A549 (cell line): ENCODE data around the gene ARL4D. TPM values are rescaled to one million over a fixed set of nuclear protein-coding genes. Genes with fewer than 3 reads are reported as not detected.
"Not testable (repeated sequence)": the region's sequence is repeated elsewhere in the genome, so short reads cannot be mapped to it uniquely, and the experiment has no call there.

ENCODE experiments used
- ATAC-seq, 2 experiments: fragments of 200-7000 bp in 1 of 2; fragments of >200 bp in 1 of 2; cut with Nextera tagmentation in 1 of 2; cut with Tn5 transposase in 1 of 2; 3 replicates each; pipeline versions ENCODE4 v1.8.0 to v1.9.1; 2018 to 2020; ENCODE audit warnings: mild to moderate bottlenecking in 1 of 2, moderate library complexity in 1 of 2
- CTCF ChIA-PET: fragments of 300-600 bp; sonication (Branson Sonifier 250); formaldehyde crosslinking; extraction: SDS; loops from one replicate; lab custom pipeline; 2021; ENCODE audit warnings: antibody characterized with exemption, inconsistent platforms; lab: Yijun Ruan, JAX
- POLR2A ChIA-PET: fragments of 350-600 bp; formaldehyde crosslinking; extraction: SDS; loops from one replicate; lab custom pipeline; 2021; ENCODE audit warnings: antibody characterized with exemption, inconsistent platforms; lab: Yijun Ruan, JAX
- DNase-seq, 2 experiments: peaks; one replicate each; pipeline versions ENCODE4 v3.0.0 to v3.0.0-alpha.2; 2011 to 2016; ENCODE audit warnings: low read depth in 1 of 2, low spot score in 1 of 2
- FAIRE-seq: peaks from 2 replicates; lab custom pipeline; 2011; peaks lifted over from hg19 to GRCh38; lab: Jason Lieb, UNC
- H3K27ac ChIP-seq, 2 experiments: fragments of >200 bp; sonication (Bioruptor Twin); formaldehyde crosslinking; 3 replicates each; pipeline ENCODE4 v1.5.1; 2016 to 2017
- H3K4me1 ChIP-seq: fragments of >200 bp; sonication (Bioruptor Twin); formaldehyde crosslinking; 3 replicates; pipeline ENCODE4 v1.6.1; 2016
- H3K4me2 ChIP-seq: fragments of >200 bp; sonication (Bioruptor Twin); formaldehyde crosslinking; 3 replicates; pipeline ENCODE4 v1.6.1; 2016
- H3K4me3 ChIP-seq: fragments of >200 bp; sonication (Bioruptor Twin); formaldehyde crosslinking; 3 replicates; pipeline ENCODE4 v1.5.1; 2016
- H3K9me3 ChIP-seq: fragments of >200 bp; sonication (Bioruptor Twin); formaldehyde crosslinking; 3 replicates; pipeline ENCODE4 v1.6.1; 2016
- CBX2 ChIP-seq: fragments of 200-600 bp; sonication (generic); IDR thresholded peaks from 2 replicates; pipeline ENCODE4 v1.6.1; 2016; ENCODE audit warnings: low read depth, mild to moderate bottlenecking, borderline replicate concordance
- CHD4 ChIP-seq: fragments of 200-600 bp; sonication (generic); IDR thresholded peaks from 2 replicates; pipeline ENCODE4 v1.6.1; 2016; ENCODE audit warnings: antibody characterized with exemption, mild to moderate bottlenecking, borderline replicate concordance
- EP300 ChIP-seq, 2 experiments: fragments of >200 bp; sonication (Bioruptor Twin); formaldehyde crosslinking; IDR thresholded peaks; 2 replicates in 1 of 2; 3 replicates in 1 of 2; pipeline ENCODE4 v1.6.1; 2016 to 2017
- FOSB ChIP-seq: fragments of 250-450 bp; sonication (Bioruptor Pico); IDR thresholded peaks from 2 replicates; pipeline ENCODE4 v1.5.0; 2020; ENCODE audit warnings: mild to moderate bottlenecking, moderate library complexity
- FOXS1 ChIP-seq: fragments of 250-450 bp; sonication (Bioruptor Pico); IDR thresholded peaks from 2 replicates; pipeline ENCODE4 v1.5.0; 2020; ENCODE audit warnings: mild to moderate bottlenecking, moderate library complexity
- HDAC2 ChIP-seq: fragments of 200-600 bp; sonication (generic); IDR thresholded peaks from 2 replicates; pipeline ENCODE4 v1.6.1; 2016
- HOXB13 ChIP-seq: fragments of 250-450 bp; sonication (Bioruptor Pico); IDR thresholded peaks from 2 replicates; pipeline ENCODE4 v1.5.0; 2020; ENCODE audit warnings: low read depth, mild to moderate bottlenecking, moderate library complexity
- KDM1A ChIP-seq: fragments of 200-600 bp; sonication (generic); IDR thresholded peaks from 2 replicates; pipeline ENCODE4 v1.6.1; 2016; ENCODE audit warnings: low read depth, mild to moderate bottlenecking
- MAFK ChIP-seq: fragments of 450-650 bp; IDR thresholded peaks from 2 replicates; pipeline ENCODE4 v1.6.1; 2014; ENCODE audit not compliant: partially characterized antibody
- RARB ChIP-seq: fragments of 250-450 bp; sonication (Bioruptor Pico); IDR thresholded peaks from 2 replicates; pipeline ENCODE4 v1.8.0; 2021; ENCODE audit warnings: mild to moderate bottlenecking, moderate library complexity
- RCOR1 ChIP-seq: fragments of 150-350 bp; IDR thresholded peaks from 2 replicates; pipeline ENCODE4 v1.6.1; 2014; ENCODE audit warnings: antibody characterized with exemption, low read length, low read depth
- ZC3H11A ChIP-seq: fragments of 450-650 bp; IDR thresholded peaks from 2 replicates; pipeline ENCODE4 v1.6.1; 2014; ENCODE audit warnings: antibody characterized with exemption, mild to moderate bottlenecking
- ZNF302 ChIP-seq: fragments of 250-450 bp; sonication (Bioruptor Pico); IDR thresholded peaks from 2 replicates; pipeline ENCODE4 v1.9.0; 2021; ENCODE audit warnings: inconsistent platforms, mild to moderate bottlenecking, moderate library complexity
- WGBS: methylation state at CpG from one replicate; pipeline ENCODE4 v1.1.6; 2017; ENCODE audit errors: missing lambda C conversion rate; 5-methylcytosine and 5-hydroxymethylcytosine counted together
- polyA plus RNA-seq, 4 experiments: library from polyadenylated mRNA; depleted of rRNA in 3 of 4; stranded (reverse); fragments of >200 nt; fragmentation: RNase III in 1 of 4; extraction: RNeasy Plus Mini Kit Qiagen cat#74134 plus additional on column Dnase treatment in 1 of 4; gene quantifications; 2 replicates in 3 of 4; 3 replicates in 1 of 4; pipeline ENCODE4 v1.2.3, GENCODE V29; 2011 to 2017
- TF ChIP-seq, protein P1 (sequence below): fragments of >200 bp; sonication (Bioruptor Twin); formaldehyde crosslinking; IDR thresholded peaks from 2 replicates; pipeline ENCODE4 v1.6.1; 2016
- TF ChIP-seq, protein P2 (sequence below): fragments of 450-650 bp; IDR thresholded peaks from 2 replicates; pipeline ENCODE4 v1.6.1; 2014; ENCODE audit warnings: antibody characterized with exemption
- TF ChIP-seq, protein P3 (sequence below): fragments of 250-450 bp; sonication (Bioruptor Pico); IDR thresholded peaks from 2 replicates; pipeline ENCODE4 v1.5.0; 2021; ENCODE audit warnings: mild to moderate bottlenecking, moderate library complexity, borderline replicate concordance

Gene ARL4D
- polyA plus RNA-seq, 2 of the 4 experiments (the other 2 are of a cell fraction) = 11.7 to 21.0 TPM

DNA sequence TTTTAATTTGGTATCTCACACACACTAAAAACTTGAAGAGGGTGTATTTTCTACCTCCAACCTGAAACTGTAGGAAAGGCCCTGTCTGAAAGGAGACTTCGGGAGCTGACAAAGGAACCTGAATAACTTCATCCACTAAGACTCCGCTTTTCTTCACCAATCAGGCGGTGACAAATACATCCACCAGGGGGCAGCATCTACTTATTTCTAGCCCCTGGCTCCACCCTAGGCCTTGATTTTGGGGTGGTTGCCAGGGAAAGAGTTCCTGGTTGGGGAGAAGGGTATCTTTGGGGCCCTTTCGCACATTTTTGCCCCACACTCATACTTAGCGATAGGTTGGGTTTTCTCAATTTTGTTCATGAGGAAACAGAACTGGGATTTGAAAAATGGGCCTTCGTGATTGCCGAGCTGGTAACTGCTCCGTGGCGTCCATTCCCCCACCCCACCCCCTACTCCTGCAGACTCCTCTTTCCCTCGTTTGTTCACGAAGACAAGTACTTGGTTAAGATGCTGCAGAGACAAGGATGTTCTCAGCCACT is 4.8 kb upstream of the ARL4D start (continued):
- TF ChIP-seq HDAC2 = no peak
- TF ChIP-seq ZC3H11A = no peak
- TF ChIP-seq RCOR1 = no peak

DNA sequence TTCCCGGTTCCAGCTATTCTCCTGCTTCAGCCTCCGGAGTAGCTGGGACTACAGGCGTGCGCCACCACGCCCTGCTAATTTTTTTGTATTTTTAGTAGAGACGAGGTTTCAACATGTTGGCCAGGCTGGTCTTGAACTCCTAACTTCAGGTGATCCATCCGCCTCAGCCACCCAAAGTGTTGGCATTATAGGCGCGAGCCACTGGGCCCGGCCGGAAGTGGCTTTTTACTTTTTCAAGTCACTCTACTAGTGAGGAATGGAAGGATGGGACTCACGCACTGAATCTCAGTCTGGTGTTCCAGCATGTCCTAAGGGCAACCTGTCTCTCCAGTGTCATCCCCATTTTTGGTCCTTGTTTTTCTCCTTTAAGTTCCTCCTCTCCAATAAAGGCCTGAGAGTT is 4.1 kb upstream of the ARL4D start:
- not testable (repeated sequence) for FAIRE-seq
- POLR2A ChIA-PET = interaction anchor here (2.3 to 3.8 kb wide), 3 partner anchors 26 to 89 kb away, joined by 13 to 38 read pairs (median 36); partner anchors contain the start of gene DHX8

DNA sequence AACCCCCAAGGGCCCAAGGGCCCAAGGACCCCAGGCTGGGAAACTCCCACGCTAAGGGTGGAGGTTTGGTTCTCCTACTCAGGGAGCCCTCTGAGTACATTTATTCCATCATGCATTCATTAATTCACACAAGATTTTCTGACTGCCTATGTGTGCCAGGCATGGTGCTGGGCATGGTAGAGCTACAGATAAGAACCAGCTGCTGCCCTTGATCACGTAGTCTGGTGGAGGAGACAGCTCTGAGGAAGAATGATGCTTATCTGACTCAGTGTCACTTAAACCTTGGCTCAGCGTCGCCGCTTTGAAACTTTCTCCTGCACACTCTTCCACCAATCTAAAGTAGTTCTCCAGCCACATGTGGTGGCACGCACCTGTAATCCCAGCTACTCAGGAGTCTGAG is 3.6 kb upstream of the ARL4D start:
- POLR2A ChIA-PET = interaction anchor here (2.3 to 3.8 kb wide), 2 partner anchors 34 to 88 kb away, joined by 13 to 38 read pairs; partner anchors contain the start of gene DHX8
- no peak for DNase-seq
- WGBS = 94% methylated on average over 6 of the region's 6 CpGs
- FAIRE-seq = no peak
- H3K27ac ChIP-seq = peak overlapping the region in 1 of 2 experiments; percentile 69; a peak in 4 of 6 replicates
- CTCF ChIA-PET = interaction anchor here (0.9 to 50.6 kb wide), 15 partner anchors 10 to 278 kb away, joined by 3 to 2036 read pairs (median 15); partner anchors contain the start of genes ARL4D and DHX8
- TF ChIP-seq CBX2 = no peak
- no peak for TF ChIP-seq FOSB
- TF ChIP-seq, protein P1, sequence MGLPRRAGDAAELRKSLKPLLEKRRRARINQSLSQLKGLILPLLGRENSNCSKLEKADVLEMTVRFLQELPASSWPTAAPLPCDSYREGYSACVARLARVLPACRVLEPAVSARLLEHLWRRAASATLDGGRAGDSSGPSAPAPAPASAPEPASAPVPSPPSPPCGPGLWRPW = no peak
- no peak for TF ChIP-seq MAFK
- no peak for TF ChIP-seq ZNF302 (CRISPR knock-in tag)
- no peak for TF ChIP-seq RARB (CRISPR knock-in tag)
- no peak for TF ChIP-seq KDM1A
- no peak for TF ChIP-seq EP300 (IDR thresholded peaks at IDR 0.05)
- peaks cover 16% of the 10 kb centered on the region for H3K4me1 ChIP-seq
- ATAC-seq = no peak
- no peak overlapping the region for H3K4me2 ChIP-seq
- H3K9me3 ChIP-seq = no peaks in the 10 kb centered on the region
- H3K4me3 ChIP-seq = no peak overlapping the region

More for the DNA sequence above, 4.1 kb upstream of the ARL4D start:
- Histone ChIP-seq H3K4me1 (peaks cover 14% of the 10 kb centered on the region), H3K27ac (peak overlapping the region; percentile 53 to 69; a peak in 5 of 6 replicates)
- not testable (repeated sequence) for H3K4me3 ChIP-seq, DNase-seq, H3K4me2 ChIP-seq, ATAC-seq, H3K9me3 ChIP-seq
- WGBS = 91% methylated on average over 12 of the region's 12 CpGs
- CTCF ChIA-PET = interaction anchor here (0.7 to 50.6 kb wide), 42 partner anchors 10 to 342 kb away, joined by 3 to 2036 read pairs (median 8); partner anchors contain the start of genes ARL4D, DHX8 and ETV4

DNA sequence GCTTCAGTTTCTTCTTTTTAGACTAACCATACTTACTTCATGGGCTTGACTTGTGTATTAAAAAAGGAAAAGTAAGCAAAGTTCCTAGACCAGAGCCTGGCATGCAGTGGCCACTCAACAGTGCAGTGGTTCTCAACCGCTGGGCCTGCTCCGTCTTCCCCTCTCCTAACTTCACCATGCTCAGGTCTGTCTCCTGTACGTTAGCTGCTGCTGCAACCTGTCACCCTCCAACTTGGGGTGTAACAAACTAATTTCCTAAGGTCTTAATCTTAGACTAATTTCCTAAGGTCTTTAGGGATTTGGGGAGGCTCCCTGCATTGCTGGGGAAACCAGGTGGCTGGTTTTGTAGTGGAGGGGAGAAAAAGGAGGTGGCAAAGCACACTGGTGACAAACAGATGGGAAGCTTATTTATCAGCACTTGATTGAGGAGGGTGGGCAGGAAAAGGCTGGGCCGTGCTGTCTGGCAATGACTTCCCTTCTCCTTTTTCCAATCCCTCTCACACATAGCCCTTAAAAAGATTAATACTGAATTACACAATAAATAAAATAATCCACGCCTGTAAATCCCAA is 2.2 kb upstream of the ARL4D start:
- FAIRE-seq = no peak
- TF ChIP-seq FOXS1 (CRISPR knock-in tag) (no peak), HOXB13 (CRISPR knock-in tag) (no peak), CHD4 (no peak)
- TF ChIP-seq, protein P2, sequence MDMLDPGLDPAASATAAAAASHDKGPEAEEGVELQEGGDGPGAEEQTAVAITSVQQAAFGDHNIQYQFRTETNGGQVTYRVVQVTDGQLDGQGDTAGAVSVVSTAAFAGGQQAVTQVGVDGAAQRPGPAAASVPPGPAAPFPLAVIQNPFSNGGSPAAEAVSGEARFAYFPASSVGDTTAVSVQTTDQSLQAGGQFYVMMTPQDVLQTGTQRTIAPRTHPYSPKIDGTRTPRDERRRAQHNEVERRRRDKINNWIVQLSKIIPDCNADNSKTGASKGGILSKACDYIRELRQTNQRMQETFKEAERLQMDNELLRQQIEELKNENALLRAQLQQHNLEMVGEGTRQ = no peak
- TF ChIP-seq, protein P3, sequence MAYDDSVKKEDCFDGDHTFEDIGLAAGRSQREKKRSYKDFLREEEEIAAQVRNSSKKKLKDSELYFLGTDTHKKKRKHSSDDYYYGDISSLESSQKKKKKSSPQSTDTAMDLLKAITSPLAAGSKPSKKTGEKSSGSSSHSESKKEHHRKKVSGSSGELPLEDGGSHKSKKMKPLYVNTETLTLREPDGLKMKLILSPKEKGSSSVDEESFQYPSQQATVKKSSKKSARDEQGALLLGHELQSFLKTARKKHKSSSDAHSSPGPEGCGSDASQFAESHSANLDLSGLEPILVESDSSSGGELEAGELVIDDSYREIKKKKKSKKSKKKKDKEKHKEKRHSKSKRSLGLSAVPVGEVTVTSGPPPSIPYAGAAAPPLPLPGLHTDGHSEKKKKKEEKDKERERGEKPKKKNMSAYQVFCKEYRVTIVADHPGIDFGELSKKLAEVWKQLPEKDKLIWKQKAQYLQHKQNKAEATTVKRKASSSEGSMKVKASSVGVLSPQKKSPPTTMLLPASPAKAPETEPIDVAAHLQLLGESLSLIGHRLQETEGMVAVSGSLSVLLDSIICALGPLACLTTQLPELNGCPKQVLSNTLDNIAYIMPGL (CRISPR knock-in tag) = no peak
- Histone ChIP-seq H3K4me1 (peaks cover 30% of the 10 kb centered on the region), H3K4me3 (no peak overlapping the region), H3K9me3 (no peaks in the 10 kb centered on the region), H3K4me2 (no peak overlapping the region), H3K27ac (no peak overlapping the region)
- WGBS = 92% methylated on average over 5 of the region's 5 CpGs
- DNase-seq = no peak
- POLR2A ChIA-PET = interaction anchor here (0.6 to 1.2 kb wide), 2 partner anchors 29 to 87 kb away, joined by 3 to 4 read pairs; partner anchors contain the start of gene DHX8
- ATAC-seq = no peak
- CTCF ChIA-PET = interaction anchor here (0.8 to 50.6 kb wide), 8 partner anchors 8 to 277 kb away, joined by 3 to 2036 read pairs (median 18); partner anchors contain the start of genes ARL4D and DHX8
